ENCODE results near the gene MROH2A. TPM values are rescaled to one million over a fixed set of nuclear protein-coding genes. Genes with fewer than 3 reads are reported as not detected.

The MROH2A gene
- total RNA-seq, 1 donor from 2014 or later, result 0.31 TPM

DNA sequence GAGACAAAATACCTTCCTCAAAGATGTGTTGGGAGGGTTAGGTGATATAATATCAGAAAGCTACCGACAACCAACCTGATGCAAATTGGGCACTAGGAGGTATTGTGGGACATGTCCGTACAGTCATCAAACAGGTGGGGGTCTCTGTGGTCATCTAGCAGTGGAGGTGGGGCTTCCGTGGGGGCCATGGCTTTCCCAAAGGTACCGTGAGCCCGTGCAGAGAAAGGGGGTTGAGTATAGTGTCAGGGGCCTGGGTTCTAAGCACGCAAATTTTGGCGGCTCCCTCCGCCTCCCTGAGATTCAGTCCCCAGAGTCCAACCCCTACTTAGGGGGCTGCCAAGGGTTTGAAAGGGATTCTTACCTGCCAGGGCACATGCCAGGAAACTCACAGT, 43.6 kb downstream of the MROH2A start:
- Mint-ChIP-seq H3K27ac (ENCODE audit: unreplicated experiment) (no peak overlapping the region), H3K4me3 (ENCODE audit: unreplicated experiment) (no peak overlapping the region), H3K4me1 (ENCODE audit: unreplicated experiment) (peaks cover 3% of the 10 kb centered on the region), H3K27me3 (ENCODE audit: unreplicated experiment) (peaks cover 4% of the 10 kb centered on the region), H3K36me3 (ENCODE audit: low read depth, unreplicated experiment) (no peaks in the 10 kb centered on the region), H3K9me3 (ENCODE audit: unreplicated experiment) (no peaks in the 10 kb centered on the region)
- DNase-seq (ENCODE audit: low spot score), result no peak
- TF ChIP-seq, protein P1, sequence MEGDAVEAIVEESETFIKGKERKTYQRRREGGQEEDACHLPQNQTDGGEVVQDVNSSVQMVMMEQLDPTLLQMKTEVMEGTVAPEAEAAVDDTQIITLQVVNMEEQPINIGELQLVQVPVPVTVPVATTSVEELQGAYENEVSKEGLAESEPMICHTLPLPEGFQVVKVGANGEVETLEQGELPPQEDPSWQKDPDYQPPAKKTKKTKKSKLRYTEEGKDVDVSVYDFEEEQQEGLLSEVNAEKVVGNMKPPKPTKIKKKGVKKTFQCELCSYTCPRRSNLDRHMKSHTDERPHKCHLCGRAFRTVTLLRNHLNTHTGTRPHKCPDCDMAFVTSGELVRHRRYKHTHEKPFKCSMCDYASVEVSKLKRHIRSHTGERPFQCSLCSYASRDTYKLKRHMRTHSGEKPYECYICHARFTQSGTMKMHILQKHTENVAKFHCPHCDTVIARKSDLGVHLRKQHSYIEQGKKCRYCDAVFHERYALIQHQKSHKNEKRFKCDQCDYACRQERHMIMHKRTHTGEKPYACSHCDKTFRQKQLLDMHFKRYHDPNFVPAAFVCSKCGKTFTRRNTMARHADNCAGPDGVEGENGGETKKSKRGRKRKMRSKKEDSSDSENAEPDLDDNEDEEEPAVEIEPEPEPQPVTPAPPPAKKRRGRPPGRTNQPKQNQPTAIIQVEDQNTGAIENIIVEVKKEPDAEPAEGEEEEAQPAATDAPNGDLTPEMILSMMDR (IDR thresholded peaks at IDR 0.05; ENCODE audit: unreplicated experiment), result no peak

DNA sequence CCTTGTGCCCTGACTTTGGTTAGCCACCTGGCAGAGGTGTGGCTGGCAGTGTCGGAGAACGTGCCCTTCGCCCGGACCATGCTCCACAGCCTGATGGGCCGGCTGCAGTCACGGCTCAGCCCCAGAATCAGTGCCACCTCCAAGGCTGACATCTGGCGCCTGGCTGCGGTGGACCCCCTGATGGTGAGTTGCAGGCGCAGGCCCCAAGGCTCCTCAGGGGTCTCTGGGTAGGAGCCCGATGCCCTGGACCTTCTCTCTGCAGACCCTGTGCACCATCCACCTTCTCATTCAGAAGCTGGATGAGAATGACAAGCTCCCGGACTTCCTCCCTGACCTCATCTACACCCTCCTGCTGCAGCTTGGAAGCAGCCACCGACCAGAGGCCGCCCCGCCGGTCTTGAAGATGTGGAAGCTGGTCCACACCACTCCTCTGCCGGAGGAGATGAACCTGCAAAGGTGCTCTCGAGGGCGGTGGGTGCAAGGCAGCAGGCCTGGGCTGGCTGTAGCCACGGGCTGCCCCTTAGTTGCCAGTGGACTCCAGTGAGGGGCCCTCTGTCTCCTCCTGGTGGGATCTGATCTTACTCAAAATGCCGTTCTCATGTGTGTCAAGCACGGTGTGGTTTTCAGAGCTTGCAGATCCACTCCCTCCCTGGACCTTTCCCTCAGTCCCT, 44.1 kb downstream of the MROH2A start:
- Mint-ChIP-seq H3K9me3 (ENCODE audit: unreplicated experiment) (no peaks in the 10 kb centered on the region), H3K36me3 (ENCODE audit: low read depth, unreplicated experiment) (no peaks in the 10 kb centered on the region), H3K4me3 (ENCODE audit: unreplicated experiment) (no peak overlapping the region), H3K27me3 (ENCODE audit: unreplicated experiment) (peaks cover 4% of the 10 kb centered on the region), H3K4me1 (ENCODE audit: unreplicated experiment) (peaks cover under 1% of the 10 kb centered on the region), H3K27ac (ENCODE audit: unreplicated experiment) (no peak overlapping the region)
- DNase-seq (ENCODE audit: low spot score), result no peak
- TF ChIP-seq, protein P1 (IDR thresholded peaks at IDR 0.05; ENCODE audit: unreplicated experiment), result no peak

DNA sequence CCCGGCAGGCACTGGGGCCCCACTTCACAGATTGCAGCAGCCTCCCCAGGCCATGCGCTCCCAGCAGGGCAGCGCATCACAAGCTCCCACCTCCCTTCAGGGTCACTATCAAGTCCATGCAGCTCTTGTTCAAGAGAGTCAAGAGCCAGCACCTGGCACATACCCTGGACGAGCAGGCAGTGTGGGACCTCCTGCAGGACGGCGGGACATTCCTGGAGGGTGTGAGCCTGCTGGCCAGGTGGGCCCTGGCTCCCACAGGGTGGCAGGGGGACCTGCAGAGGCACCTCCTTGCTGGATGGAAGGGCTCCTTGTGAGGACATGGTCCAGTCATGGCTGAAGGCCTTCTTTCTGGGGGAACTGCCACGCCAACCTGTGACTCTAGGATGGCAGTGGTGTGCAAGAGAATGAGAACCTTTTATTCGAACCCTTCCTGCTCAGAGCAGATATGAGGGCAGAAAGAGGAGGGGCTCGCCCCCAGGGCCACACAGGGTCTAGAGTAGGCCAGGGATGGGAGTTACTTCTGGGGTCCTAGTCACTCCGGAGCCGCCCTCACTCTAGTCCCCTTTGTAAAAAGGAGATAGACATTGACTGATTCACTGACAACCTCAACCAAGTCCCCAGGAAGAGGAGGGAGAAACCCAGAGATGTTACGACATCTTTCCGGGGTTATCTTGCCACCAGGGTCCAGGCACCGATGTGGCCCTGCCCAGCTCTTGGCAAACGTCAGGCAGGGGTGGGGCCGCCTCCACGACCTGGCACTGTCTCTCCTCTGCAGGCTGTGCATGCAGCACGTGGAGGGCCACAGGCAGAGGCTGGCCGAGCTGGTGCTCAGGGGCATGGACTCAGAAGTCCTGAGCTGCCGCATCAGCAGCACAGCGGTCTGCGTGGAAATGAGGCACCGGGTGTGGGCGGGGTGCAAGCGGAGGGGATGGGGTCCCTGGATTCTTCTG, 44.9 kb downstream of the MROH2A start:
- DNase-seq (ENCODE audit: low spot score), result no peak
- TF ChIP-seq, protein P1 (IDR thresholded peaks at IDR 0.05; ENCODE audit: unreplicated experiment), result no peak
- no peak overlapping the region for H3K27ac Mint-ChIP-seq (ENCODE audit: unreplicated experiment)

DNA sequence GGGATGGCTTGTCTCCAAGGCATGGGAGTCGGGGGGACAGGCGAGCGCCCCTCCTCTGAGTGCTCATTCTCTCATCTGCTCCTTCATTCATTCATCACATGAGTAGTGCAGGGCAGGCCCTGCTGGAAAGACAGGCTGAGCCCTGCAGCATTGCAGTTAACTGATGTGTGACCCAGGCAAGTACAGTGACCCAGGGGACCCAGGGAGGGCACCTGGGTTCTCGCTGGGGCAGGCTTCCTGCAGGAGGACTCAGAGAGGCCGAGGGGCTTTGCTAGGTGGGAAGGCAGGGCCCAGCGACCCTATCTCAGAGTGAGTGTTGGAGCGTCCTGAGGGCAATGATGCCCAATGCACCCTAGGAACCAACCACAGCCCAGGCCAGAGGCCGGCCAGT, 45.6 kb downstream of the MROH2A start:
- no peak for DNase-seq (ENCODE audit: low spot score)
- Mint-ChIP-seq H3K36me3 (ENCODE audit: low read depth, unreplicated experiment) (no peaks in the 10 kb centered on the region), H3K4me1 (ENCODE audit: unreplicated experiment) (no peaks in the 10 kb centered on the region), H3K9me3 (ENCODE audit: unreplicated experiment) (no peaks in the 10 kb centered on the region), H3K27me3 (ENCODE audit: unreplicated experiment) (peaks cover 4% of the 10 kb centered on the region), H3K27ac (ENCODE audit: unreplicated experiment) (no peak overlapping the region), H3K4me3 (ENCODE audit: unreplicated experiment) (no peak overlapping the region)
- TF ChIP-seq, protein P1 (IDR thresholded peaks at IDR 0.05; ENCODE audit: unreplicated experiment), result no peak

More for the DNA sequence above, 44.9 kb downstream of the MROH2A start:
- Mint-ChIP-seq H3K9me3 (ENCODE audit: unreplicated experiment) (no peaks in the 10 kb centered on the region), H3K4me3 (ENCODE audit: unreplicated experiment) (no peak overlapping the region), H3K27me3 (ENCODE audit: unreplicated experiment) (peaks cover 4% of the 10 kb centered on the region), H3K36me3 (ENCODE audit: low read depth, unreplicated experiment) (no peaks in the 10 kb centered on the region), H3K4me1 (ENCODE audit: unreplicated experiment) (no peaks in the 10 kb centered on the region)

DNA sequence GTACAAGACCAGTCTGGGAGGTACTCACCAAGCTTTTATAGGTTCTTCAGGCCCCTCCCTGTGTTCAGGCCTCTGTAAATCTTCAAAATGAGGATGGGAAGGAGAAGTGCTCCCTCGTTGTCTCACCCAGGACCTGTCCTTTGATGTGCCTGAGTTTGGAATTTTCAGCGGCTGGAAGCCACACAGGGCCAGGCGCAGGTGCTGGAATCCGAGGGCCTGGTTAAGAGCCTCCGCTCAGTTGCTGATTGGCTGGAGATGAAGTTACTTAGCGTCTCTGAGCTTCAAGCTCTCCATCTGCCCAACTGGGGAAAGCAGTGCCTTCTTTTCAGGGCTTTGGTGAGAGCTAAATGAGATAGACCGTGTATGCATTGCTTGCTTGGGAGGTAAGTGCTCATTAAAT, 46.2 kb downstream of the MROH2A start:
- Mint-ChIP-seq H3K9me3 (ENCODE audit: unreplicated experiment) (no peaks in the 10 kb centered on the region), H3K4me3 (ENCODE audit: unreplicated experiment) (no peak overlapping the region), H3K36me3 (ENCODE audit: low read depth, unreplicated experiment) (no peaks in the 10 kb centered on the region), H3K27me3 (ENCODE audit: unreplicated experiment) (peaks cover 4% of the 10 kb centered on the region), H3K27ac (ENCODE audit: unreplicated experiment) (no peak overlapping the region), H3K4me1 (ENCODE audit: unreplicated experiment) (no peaks in the 10 kb centered on the region)
- TF ChIP-seq, protein P1 (IDR thresholded peaks at IDR 0.05; ENCODE audit: unreplicated experiment), result no peak
- no peak for DNase-seq (ENCODE audit: low spot score)

All from endothelial cell (in vitro differentiated cells).